ENCODE data around the gene UBAC1. TPM values are rescaled to one million over a fixed set of nuclear protein-coding genes. Genes with fewer than 3 reads are reported as not detected.
"Not testable (repeated sequence)": the region's sequence is repeated elsewhere in the genome, so short reads cannot be mapped to it uniquely, and the experiment has no call there.

The UBAC1 gene
- polyA plus RNA-seq, 2 donors: 40.7 to 43.4 TPM

- Histone ChIP-seq H3K36me3 (ENCODE audit: control insufficient read depth in 2 of 2, insufficient read depth in 2 of 2, low read length in 1 of 2) (peaks cover 12 to 39% of the 10 kb centered on the region in 2 donors), H3K4me3 (ENCODE audit: low read depth in 1 of 2, low read length in 2 of 2) (no peak overlapping the region), H3K27ac (ENCODE audit: low read depth in 2 of 2, low read length in 1 of 2) (no peak overlapping the region), H3K27me3 (ENCODE audit: control insufficient read depth in 1 of 2, insufficient read depth in 2 of 2, low read length in 2 of 2) (no peaks in the 10 kb centered on the region), H3K4me1 (ENCODE audit: control insufficient read depth in 2 of 2, insufficient read depth in 2 of 2, low read length in 1 of 2) (peaks cover 0 to 1% of the 10 kb centered on the region in 2 donors), H3K9me3 (ENCODE audit: control insufficient read depth in 2 of 2, insufficient read depth in 1 of 2, low read depth in 1 of 2, low read length in 1 of 2) (peaks cover 0 to 3% of the 10 kb centered on the region in 2 donors)
- 96 to 97% methylated on average over 14 of the region's 14 CpGs for WGBS, 2 donors
Observed at GRCh38 chr9:135946392-135946994, 14.7 kb downstream of the UBAC1 start.

GRCh38 chr9:135945969-135946368 is 15.2 kb downstream of the UBAC1 start:
- H3K4me1 ChIP-seq (ENCODE audit: control insufficient read depth in 2 of 2, insufficient read depth in 2 of 2, low read length in 1 of 2): peaks cover 0 to 1% of the 10 kb centered on the region in 2 donors
- H3K27me3 ChIP-seq (ENCODE audit: control insufficient read depth in 1 of 2, insufficient read depth in 2 of 2, low read length in 2 of 2): no peaks in the 10 kb centered on the region
- H3K27ac ChIP-seq (ENCODE audit: low read depth in 2 of 2, low read length in 1 of 2): no peak overlapping the region
- H3K36me3 ChIP-seq (ENCODE audit: control insufficient read depth in 2 of 2, insufficient read depth in 2 of 2, low read length in 1 of 2): peaks cover 13 to 39% of the 10 kb centered on the region in 2 donors
- peaks cover 0 to 3% of the 10 kb centered on the region in 2 donors for H3K9me3 ChIP-seq (ENCODE audit: control insufficient read depth in 2 of 2, insufficient read depth in 1 of 2, low read depth in 1 of 2, low read length in 1 of 2)
- H3K4me3 ChIP-seq (ENCODE audit: low read depth in 1 of 2, low read length in 2 of 2): no peak overlapping the region
- 93 to 95% methylated on average over 18 of the region's 18 CpGs for WGBS, 2 donors

GRCh38 chr9:135944444-135945252 is 16.5 kb downstream of the UBAC1 start:
- peaks cover 0 to 1% of the 10 kb centered on the region in 2 donors for H3K4me1 ChIP-seq (ENCODE audit: control insufficient read depth in 2 of 2, insufficient read depth in 2 of 2, low read length in 1 of 2)
- H3K9me3 ChIP-seq (ENCODE audit: control insufficient read depth in 2 of 2, insufficient read depth in 1 of 2, low read depth in 1 of 2, low read length in 1 of 2): peaks cover 0 to 3% of the 10 kb centered on the region in 2 donors
- H3K27me3 ChIP-seq (ENCODE audit: control insufficient read depth in 1 of 2, insufficient read depth in 2 of 2, low read length in 2 of 2): no peaks in the 10 kb centered on the region
- peaks cover 15 to 41% of the 10 kb centered on the region in 2 donors for H3K36me3 ChIP-seq (ENCODE audit: control insufficient read depth in 2 of 2, insufficient read depth in 2 of 2, low read length in 1 of 2)
- H3K27ac ChIP-seq (ENCODE audit: low read depth in 2 of 2, low read length in 1 of 2): no peak overlapping the region
- 91 to 93% methylated on average over 34 to 36 of the region's 36 CpGs for WGBS, 2 donors
- no peak overlapping the region for H3K4me3 ChIP-seq (ENCODE audit: low read depth in 1 of 2, low read length in 2 of 2)

GRCh38 chr9:135943604-135944003 is 17.6 kb downstream of the UBAC1 start:
- 97% methylated on average over 6 of the region's 6 CpGs for WGBS, 2 donors
- peaks cover 14 to 46% of the 10 kb centered on the region in 2 donors for H3K36me3 ChIP-seq (ENCODE audit: control insufficient read depth in 2 of 2, insufficient read depth in 2 of 2, low read length in 1 of 2)
- not testable (repeated sequence) for H3K4me1 ChIP-seq (ENCODE audit: control insufficient read depth in 2 of 2, insufficient read depth in 2 of 2, low read length in 1 of 2); H3K4me3 ChIP-seq (ENCODE audit: low read depth in 1 of 2, low read length in 2 of 2); H3K27ac ChIP-seq (ENCODE audit: low read depth in 2 of 2, low read length in 1 of 2); H3K9me3 ChIP-seq (ENCODE audit: control insufficient read depth in 2 of 2, insufficient read depth in 1 of 2, low read depth in 1 of 2, low read length in 1 of 2); H3K27me3 ChIP-seq (ENCODE audit: control insufficient read depth in 1 of 2, insufficient read depth in 2 of 2, low read length in 2 of 2)

GRCh38 chr9:135941288-135941995 is 19.7 kb downstream of the UBAC1 start:
- Histone ChIP-seq H3K36me3 (ENCODE audit: control insufficient read depth in 2 of 2, insufficient read depth in 2 of 2, low read length in 1 of 2) (peaks cover 17 to 54% of the 10 kb centered on the region in 2 donors), H3K27me3 (ENCODE audit: control insufficient read depth in 1 of 2, insufficient read depth in 2 of 2, low read length in 2 of 2) (no peaks in the 10 kb centered on the region), H3K4me1 (ENCODE audit: control insufficient read depth in 2 of 2, insufficient read depth in 2 of 2, low read length in 1 of 2) (no peaks in the 10 kb centered on the region), H3K27ac (ENCODE audit: low read depth in 2 of 2, low read length in 1 of 2) (no peak overlapping the region), H3K9me3 (ENCODE audit: control insufficient read depth in 2 of 2, insufficient read depth in 1 of 2, low read depth in 1 of 2, low read length in 1 of 2) (peaks cover 0 to under 1% of the 10 kb centered on the region in 2 donors), H3K4me3 (ENCODE audit: low read depth in 1 of 2, low read length in 2 of 2) (no peak overlapping the region)
- 86% methylated on average over 13 of the region's 13 CpGs for WGBS, 2 donors

GRCh38 chr9:135939351-135940265 is 21.6 kb downstream of the UBAC1 start:
- H3K36me3 ChIP-seq (ENCODE audit: control insufficient read depth in 2 of 2, insufficient read depth in 2 of 2, low read length in 1 of 2): peaks cover 13 to 40% of the 10 kb centered on the region in 2 donors
- no peaks in the 10 kb centered on the region for H3K4me1 ChIP-seq (ENCODE audit: control insufficient read depth in 2 of 2, insufficient read depth in 2 of 2, low read length in 1 of 2)
- no peaks in the 10 kb centered on the region for H3K9me3 ChIP-seq (ENCODE audit: control insufficient read depth in 2 of 2, insufficient read depth in 1 of 2, low read depth in 1 of 2, low read length in 1 of 2)
- WGBS, 2 donors: 87 to 89% methylated on average over 33 of the region's 33 CpGs
- no peak overlapping the region for H3K27ac ChIP-seq (ENCODE audit: low read depth in 2 of 2, low read length in 1 of 2)
- H3K27me3 ChIP-seq (ENCODE audit: control insufficient read depth in 1 of 2, insufficient read depth in 2 of 2, low read length in 2 of 2): no peaks in the 10 kb centered on the region
- H3K4me3 ChIP-seq (ENCODE audit: low read depth in 1 of 2, low read length in 2 of 2): no peak overlapping the region

GRCh38 chr9:135937521-135938489 is 23.4 kb downstream of the UBAC1 start:
- Histone ChIP-seq H3K4me1 (ENCODE audit: control insufficient read depth in 2 of 2, insufficient read depth in 2 of 2, low read length in 1 of 2) (no peaks in the 10 kb centered on the region), H3K27me3 (ENCODE audit: control insufficient read depth in 1 of 2, insufficient read depth in 2 of 2, low read length in 2 of 2) (no peaks in the 10 kb centered on the region), H3K4me3 (ENCODE audit: low read depth in 1 of 2, low read length in 2 of 2) (no peak overlapping the region), H3K27ac (ENCODE audit: low read depth in 2 of 2, low read length in 1 of 2) (no peak overlapping the region), H3K9me3 (ENCODE audit: control insufficient read depth in 2 of 2, insufficient read depth in 1 of 2, low read depth in 1 of 2, low read length in 1 of 2) (no peaks in the 10 kb centered on the region), H3K36me3 (ENCODE audit: control insufficient read depth in 2 of 2, insufficient read depth in 2 of 2, low read length in 1 of 2) (peaks cover 9 to 38% of the 10 kb centered on the region in 2 donors)
- WGBS, 2 donors: 95 to 96% methylated on average over 44 of the region's 44 CpGs

GRCh38 chr9:135933114-135933513 is 28.1 kb downstream of the UBAC1 start:
- H3K4me1 ChIP-seq (ENCODE audit: control insufficient read depth in 2 of 2, insufficient read depth in 2 of 2, low read length in 1 of 2): peaks cover 0 to 4% of the 10 kb centered on the region in 2 donors
- H3K27ac ChIP-seq (ENCODE audit: low read depth in 2 of 2, low read length in 1 of 2): no peak overlapping the region
- WGBS, 2 donors: 91 to 93% methylated on average over 13 of the region's 13 CpGs
- no peak overlapping the region for H3K4me3 ChIP-seq (ENCODE audit: low read depth in 1 of 2, low read length in 2 of 2)
- no peaks in the 10 kb centered on the region for H3K9me3 ChIP-seq (ENCODE audit: control insufficient read depth in 2 of 2, insufficient read depth in 1 of 2, low read depth in 1 of 2, low read length in 1 of 2)
- peaks cover 6 to 41% of the 10 kb centered on the region in 2 donors for H3K36me3 ChIP-seq (ENCODE audit: control insufficient read depth in 2 of 2, insufficient read depth in 2 of 2, low read length in 1 of 2)
- no peaks in the 10 kb centered on the region for H3K27me3 ChIP-seq (ENCODE audit: control insufficient read depth in 1 of 2, insufficient read depth in 2 of 2, low read length in 2 of 2)

Data from esophagus (tissue), 2 donors.